RWPE1 (cell line): ENCODE measurements around the gene MRPL16.

Experiments
- CTCF ChIA-PET: fragments of 350-600 bp; sonication (Branson Sonifier 250); formaldehyde crosslinking; extraction: SDS; loops from one replicate; lab custom pipeline; 2021; lab: Yijun Ruan, JAX
- POLR2A ChIA-PET: fragments of 400-600 bp; formaldehyde crosslinking; extraction: SDS; loops from one replicate; lab custom pipeline; 2020; ENCODE audit warnings: antibody characterized with exemption; ENCODE audit not compliant: low non-redundant PET; lab: Yijun Ruan, JAX
- DNase-seq: peaks from one replicate; pipeline ENCODE4 v3.0.0; 2012; ENCODE audit warnings: low spot score
- H3K27ac ChIP-seq: fragments of 450-650 bp; 2 replicates; pipeline ENCODE4 v1.5.1; 2017
- TF ChIP-seq, protein P1 (sequence below): fragments of 450-650 bp; conservative IDR thresholded peaks from 2 replicates; pipeline ENCODE4 v1.5.1; 2017; ENCODE audit warnings: low read depth, mild to moderate bottlenecking

Gene MRPL16

DNA sequence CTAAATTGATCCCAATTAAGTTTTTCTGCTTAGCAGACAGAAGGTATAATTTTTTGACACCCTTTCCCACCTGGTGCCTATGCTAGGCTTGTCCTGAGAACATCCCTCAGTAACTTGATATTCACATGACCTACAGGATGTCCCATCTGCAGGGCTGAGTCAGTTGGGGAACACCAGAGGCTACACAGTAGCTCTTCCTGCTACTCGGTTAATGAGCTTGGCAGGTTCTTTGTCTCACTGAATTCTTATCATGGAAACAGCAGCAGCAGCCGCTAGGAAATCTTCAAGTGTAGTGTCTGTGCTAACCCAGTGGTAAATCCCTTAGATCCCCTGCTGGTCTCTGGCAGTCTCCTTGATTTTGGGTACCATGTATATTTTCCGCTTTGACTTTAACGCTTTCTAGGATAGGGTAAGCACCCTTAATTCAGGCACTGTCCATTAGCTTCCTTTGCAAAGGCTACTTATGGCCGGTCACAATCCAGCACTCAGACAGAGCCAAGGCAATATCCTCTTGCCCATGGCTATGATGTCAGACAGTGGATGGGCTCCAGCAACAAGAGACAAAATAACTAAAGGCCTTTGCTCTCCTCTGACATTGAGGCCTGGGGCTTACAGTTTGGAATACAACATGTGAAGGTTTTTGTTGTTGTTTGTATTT is 8.5 kb downstream of the MRPL16 start:
- POLR2A ChIA-PET, result no interaction called here
- DNase-seq, result no peak
- TF ChIP-seq, protein P1, sequence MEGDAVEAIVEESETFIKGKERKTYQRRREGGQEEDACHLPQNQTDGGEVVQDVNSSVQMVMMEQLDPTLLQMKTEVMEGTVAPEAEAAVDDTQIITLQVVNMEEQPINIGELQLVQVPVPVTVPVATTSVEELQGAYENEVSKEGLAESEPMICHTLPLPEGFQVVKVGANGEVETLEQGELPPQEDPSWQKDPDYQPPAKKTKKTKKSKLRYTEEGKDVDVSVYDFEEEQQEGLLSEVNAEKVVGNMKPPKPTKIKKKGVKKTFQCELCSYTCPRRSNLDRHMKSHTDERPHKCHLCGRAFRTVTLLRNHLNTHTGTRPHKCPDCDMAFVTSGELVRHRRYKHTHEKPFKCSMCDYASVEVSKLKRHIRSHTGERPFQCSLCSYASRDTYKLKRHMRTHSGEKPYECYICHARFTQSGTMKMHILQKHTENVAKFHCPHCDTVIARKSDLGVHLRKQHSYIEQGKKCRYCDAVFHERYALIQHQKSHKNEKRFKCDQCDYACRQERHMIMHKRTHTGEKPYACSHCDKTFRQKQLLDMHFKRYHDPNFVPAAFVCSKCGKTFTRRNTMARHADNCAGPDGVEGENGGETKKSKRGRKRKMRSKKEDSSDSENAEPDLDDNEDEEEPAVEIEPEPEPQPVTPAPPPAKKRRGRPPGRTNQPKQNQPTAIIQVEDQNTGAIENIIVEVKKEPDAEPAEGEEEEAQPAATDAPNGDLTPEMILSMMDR, result no peak
- H3K27ac ChIP-seq, result no peak overlapping the region
- CTCF ChIA-PET, result interaction anchor here (2.4 kb wide), 1 partner anchor 47 kb away, joined by 33 read pairs; the partner anchor contains the start of gene STX3

DNA sequence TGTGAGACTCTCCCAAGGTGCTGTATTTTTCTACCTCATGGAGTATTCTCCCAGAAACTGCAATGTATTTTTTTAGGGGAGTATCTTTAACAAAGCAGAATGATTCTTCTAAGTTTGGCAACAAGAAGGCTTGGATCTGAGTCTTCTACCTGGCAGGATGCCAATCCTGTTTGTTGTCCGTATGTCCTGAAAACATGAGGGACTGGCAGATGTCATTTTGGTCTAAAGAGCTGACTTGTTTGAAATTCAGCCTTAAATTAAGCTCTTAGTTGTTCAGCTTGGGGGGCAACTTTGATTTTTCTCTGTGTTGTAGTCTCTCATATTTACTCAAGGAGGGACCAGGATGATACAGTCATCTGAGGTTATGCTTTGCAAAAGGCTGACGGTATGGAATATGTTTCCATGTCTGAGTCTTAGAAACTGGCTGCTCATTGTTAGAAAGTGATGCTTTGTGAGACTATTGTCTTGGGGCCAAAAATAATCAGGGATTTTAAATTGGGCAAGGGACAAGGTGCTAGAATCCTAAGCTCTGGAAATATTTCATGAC is 9.3 kb downstream of the MRPL16 start:
- ChIA-PET POLR2A (no interaction called here), CTCF (interaction anchor here (2.4 kb wide), 1 partner anchor 47 kb away, joined by 33 read pairs; the partner anchor contains the start of gene STX3)
- no peak for DNase-seq
- TF ChIP-seq, protein P1, result no peak
- no peak overlapping the region for H3K27ac ChIP-seq

DNA sequence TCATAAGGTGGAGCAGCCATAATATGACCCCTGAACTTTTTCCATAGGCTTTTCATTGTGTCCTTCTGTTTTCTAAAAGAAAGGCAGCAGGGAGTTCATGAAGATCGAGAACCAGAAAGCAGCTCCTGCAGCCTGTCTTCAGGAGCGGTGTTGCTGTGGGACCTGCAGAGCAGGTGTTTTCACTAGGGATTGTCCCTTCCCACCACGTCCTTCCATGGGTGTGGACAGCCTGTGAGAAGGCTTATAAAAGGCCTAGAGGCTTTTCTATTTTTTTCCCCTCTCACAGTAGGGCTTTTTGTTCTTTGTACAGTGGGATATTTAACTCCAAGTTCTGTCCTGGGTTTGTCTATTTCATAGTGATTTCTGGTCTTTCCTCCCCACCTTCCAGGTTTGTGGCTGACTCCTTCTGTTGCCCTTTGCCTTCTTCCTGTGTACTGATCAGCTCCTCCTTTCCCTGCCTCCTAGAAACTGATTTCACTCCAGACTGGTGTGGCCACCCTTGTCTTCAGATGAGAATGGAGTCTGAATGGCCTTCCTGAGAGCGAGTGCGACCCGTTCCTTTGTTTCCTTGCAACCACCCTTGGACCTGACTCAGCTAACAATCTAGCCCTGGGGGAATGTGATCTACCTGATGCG is 10.1 kb downstream of the MRPL16 start:
- POLR2A ChIA-PET, result no interaction called here
- TF ChIP-seq, protein P1, result no peak
- no peak for DNase-seq
- no peak overlapping the region for H3K27ac ChIP-seq
- CTCF ChIA-PET, result interaction anchor here (2.4 kb wide), 1 partner anchor 46 kb away, joined by 33 read pairs; the partner anchor contains the start of gene STX3

DNA sequence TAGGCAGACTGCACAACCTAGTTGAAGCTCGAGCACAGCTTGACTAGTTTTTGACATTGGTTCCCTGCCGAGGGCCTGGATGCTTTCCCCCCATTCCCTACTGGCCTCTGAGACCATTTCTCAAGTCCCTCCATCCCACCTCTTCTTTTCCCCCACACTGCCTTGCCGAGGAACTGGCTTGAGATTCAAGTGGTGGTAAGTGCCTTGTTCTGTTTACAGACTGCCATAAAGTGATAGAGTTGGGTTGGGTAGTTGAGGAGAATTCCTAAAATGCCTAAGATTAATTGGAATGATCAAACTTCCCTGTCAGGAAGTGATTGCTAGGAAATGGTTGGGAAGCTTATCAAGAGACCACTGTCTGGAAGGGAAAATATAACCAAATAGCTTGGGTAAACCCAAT is 16.2 kb downstream of the MRPL16 start:
- TF ChIP-seq, protein P1, result no peak
- H3K27ac ChIP-seq, result no peak overlapping the region
- ChIA-PET POLR2A (no interaction called here), CTCF (no interaction called here)
- DNase-seq, result no peak

DNA sequence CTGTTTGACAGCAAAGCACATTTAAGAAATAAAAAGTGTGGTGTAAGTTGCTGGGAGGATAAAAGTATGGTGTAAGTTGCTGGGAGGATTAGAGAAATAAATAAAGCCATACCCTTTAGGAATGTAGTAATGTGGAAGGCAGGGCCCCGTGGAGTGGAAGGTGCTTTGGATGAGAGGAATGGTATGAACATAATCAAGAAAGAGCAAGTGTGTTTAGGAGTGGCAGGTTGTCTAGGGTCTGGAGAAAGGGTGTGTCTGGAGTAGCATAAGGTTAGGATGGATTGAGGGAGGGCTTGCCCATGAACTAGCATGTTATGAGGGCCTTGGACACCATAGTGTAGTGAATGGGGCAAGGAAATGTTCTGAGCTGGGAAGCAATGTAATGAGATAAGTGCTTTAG is 18.1 kb downstream of the MRPL16 start:
- ChIA-PET POLR2A (no interaction called here), CTCF (no interaction called here)
- H3K27ac ChIP-seq, result no peak overlapping the region
- DNase-seq, result no peak
- TF ChIP-seq, protein P1, result no peak

DNA sequence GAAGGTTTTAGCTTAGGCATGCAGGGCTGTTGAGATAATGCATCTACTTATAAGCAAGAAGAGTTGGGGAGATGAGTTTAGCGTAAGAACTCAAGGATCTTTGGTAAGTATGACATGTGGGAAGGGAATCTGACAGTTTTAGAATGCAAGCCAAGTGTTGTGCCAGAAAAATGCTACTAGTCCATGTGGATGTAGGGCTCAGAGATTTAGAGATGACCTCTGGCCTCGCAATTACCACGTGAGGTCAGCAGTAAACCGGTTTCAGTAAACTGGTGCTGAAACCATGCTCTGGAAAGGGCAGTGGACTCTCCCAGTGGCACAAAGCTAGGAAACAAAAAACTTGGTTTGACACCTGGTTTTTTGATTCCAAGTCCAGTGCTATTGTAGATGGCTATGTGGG is 18.9 kb downstream of the MRPL16 start:
- no peak for DNase-seq
- ChIA-PET POLR2A (no interaction called here), CTCF (interaction anchor here (0.6 kb wide), 1 partner anchor 302 kb away, joined by 3 read pairs; no protein-coding TSS in a partner anchor)
- TF ChIP-seq, protein P1, result no peak
- H3K27ac ChIP-seq, result no peak overlapping the region
